Ovary (tissue), 3 donors: ENCODE results near the gene HS3ST6.

Experiments used
- CTCF ChIP-seq, 3 donors: fragments of 450-650 bp in 2 of 3; fragments of 200-600 bp in 1 of 3; IDR thresholded peaks; one replicate each; pipeline versions ENCODE4 v1.5.1 to v1.8.0; 2016 to 2022; ENCODE audit warnings: antibody characterized with exemption in 3 of 3, mild to moderate bottlenecking in 1 of 3
- EP300 ChIP-seq: sonication (generic); formaldehyde crosslinking; IDR thresholded peaks from one replicate; pipeline ENCODE4 v1.6.1; 2017; ENCODE audit warnings: antibody characterized with exemption
- donor health status: DM: no; HTN: no; CAD: no.

DNA sequence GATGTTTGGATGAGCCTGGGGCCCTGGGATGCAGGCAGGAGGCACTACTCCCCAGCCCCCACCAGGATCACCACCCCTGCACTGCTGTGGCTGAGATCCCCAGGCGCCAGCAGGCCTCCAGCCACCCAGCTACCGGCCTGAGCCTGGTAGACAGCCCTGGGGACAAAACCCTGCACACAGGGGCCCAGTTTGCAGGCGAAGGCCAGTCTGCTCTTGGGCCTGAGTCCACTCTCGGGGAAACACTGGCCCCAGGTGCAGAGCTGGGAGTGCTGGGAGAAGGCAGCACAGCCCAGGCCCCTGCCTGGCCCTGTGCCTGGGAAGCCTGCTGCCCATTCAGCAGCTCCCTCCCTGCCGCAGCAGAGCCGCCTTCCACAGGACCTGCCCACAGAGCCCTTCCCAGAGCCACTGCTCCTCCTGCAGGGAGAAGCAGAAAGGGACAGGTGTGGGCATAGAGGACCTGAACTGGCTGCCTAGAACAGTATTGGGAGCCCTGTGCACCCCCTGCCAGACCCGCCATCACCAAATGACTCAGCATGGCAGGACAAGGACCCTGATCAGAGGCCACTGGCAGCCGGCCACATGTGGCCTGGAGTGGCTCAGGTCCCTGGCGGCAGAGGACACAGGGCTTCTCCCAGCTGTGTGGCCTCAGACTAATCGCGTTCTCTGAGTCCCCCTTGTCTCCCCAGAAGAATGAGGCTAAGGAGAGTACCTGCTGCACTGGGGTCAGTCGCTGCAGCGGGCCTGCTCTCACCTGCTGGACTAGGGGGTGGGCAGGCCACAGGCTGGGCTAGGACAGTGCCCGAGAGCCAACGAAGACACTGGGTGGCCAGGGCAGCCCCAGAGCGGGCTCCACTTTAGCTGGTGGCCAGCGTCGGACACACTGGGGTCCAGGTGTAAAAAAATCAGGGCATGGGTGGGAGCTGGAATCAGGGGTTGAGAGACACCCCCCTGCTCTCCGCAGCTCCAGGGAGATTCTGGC, 14.1 kb upstream of the HS3ST6 start:
- TF ChIP-seq CTCF (IDR thresholded peaks at IDR 0.05) (no peak), EP300 (no peak)
